Measurements from ENCODE around the gene GNG14.
"Not testable (repeated sequence)": the region's sequence is repeated elsewhere in the genome, so short reads cannot be mapped to it uniquely, and the experiment has no call there.

Gene GNG14

GRCh38 chr19:12687496-12688196 lies at the start of gene GNG14:
TSS of gene GNG14 (plus strand) at chr19:12687998. CDS start at chr19:12688049, 51 bp downstream.
- DNase-seq = no peak

- no peak for DNase-seq
Observed at GRCh38 chr19:12638611-12639182, 49.1 kb upstream of the GNG14 start.

GRCh38 chr19:12639901-12640613 lies 47.7 kb upstream of the GNG14 start:
- DNase-seq = peak; percentile 88

- no peak for DNase-seq
Observed at GRCh38 chr19:12641456-12641855, 46.3 kb upstream of the GNG14 start.

- no peak for DNase-seq
Observed at GRCh38 chr19:12642506-12642905, 45.3 kb upstream of the GNG14 start.

GRCh38 chr19:12643716-12644115 lies 44.1 kb upstream of the GNG14 start:
- DNase-seq = not testable (repeated sequence)

- no peak for DNase-seq
Observed at GRCh38 chr19:12646551-12646950, 41.2 kb upstream of the GNG14 start.

- DNase-seq = no peak
Observed at GRCh38 chr19:12647047-12647446, 40.8 kb upstream of the GNG14 start.

- peak; percentile 44 for DNase-seq
Observed at GRCh38 chr19:12647490-12648071, 40.2 kb upstream of the GNG14 start.

- no peak for DNase-seq
Observed at GRCh38 chr19:12648088-12648487, 39.7 kb upstream of the GNG14 start.

- no peak for DNase-seq
Observed at GRCh38 chr19:12649941-12650340, 37.9 kb upstream of the GNG14 start.

GRCh38 chr19:12652219-12652618 lies 35.6 kb upstream of the GNG14 start:
- no peak for DNase-seq

- no peak for DNase-seq
Observed at GRCh38 chr19:12655546-12655945, 32.3 kb upstream of the GNG14 start.

- DNase-seq = no peak
Observed at GRCh38 chr19:12656899-12657571, 30.8 kb upstream of the GNG14 start.

- no peak for DNase-seq
Observed at GRCh38 chr19:12657966-12658365, 29.8 kb upstream of the GNG14 start.

- no peak for DNase-seq
Observed at GRCh38 chr19:12660980-12661379, 26.8 kb upstream of the GNG14 start.

- DNase-seq = no peak
Observed at GRCh38 chr19:12664406-12665280, 23.2 kb upstream of the GNG14 start.

- peak; percentile 65 for DNase-seq
Observed at GRCh38 chr19:12665281-12665573, 22.6 kb upstream of the GNG14 start.

GRCh38 chr19:12665671-12666264 lies 22.0 kb upstream of the GNG14 start:
- no peak for DNase-seq

- peak; percentile 83 for DNase-seq
Observed at GRCh38 chr19:12666265-12667048, 21.3 kb upstream of the GNG14 start, which contains the start of the genes MAN2B1 and WDR83. TSS of gene MAN2B1 (minus strand) at chr19:12666742. CDS start at chr19:12666701, 41 bp downstream. TSS of gene WDR83 (plus strand) at chr19:12666807. CDS start at chr19:12669791, 2,984 bp downstream.
